ACC112 (cell line): ENCODE measurements around the gene ALG12.

Experiments used
- H2AFZ ChIP-seq: fragments of 200-600 bp; sonication (generic); one replicate; pipeline ENCODE4 v1.6.0; 2017; ENCODE audit warnings: antibody characterized with exemption, low read length; ENCODE audit not compliant: unreplicated experiment
- H3K27ac ChIP-seq: fragments of 200-600 bp; sonication (generic); 2 replicates; pipeline ENCODE4 v1.5.1; 2014; ENCODE audit warnings: low read depth, mild to moderate bottlenecking, antibody characterized with exemption, low read length, moderate library complexity
- H3K27me3 ChIP-seq: fragments of 200-600 bp; sonication (generic); 2 replicates; pipeline ENCODE4 v1.6.1; 2014; ENCODE audit warnings: mild to moderate bottlenecking, antibody characterized with exemption, low read length, moderate library complexity, mixed read lengths; ENCODE audit not compliant: insufficient read depth
- H3K36me3 ChIP-seq: fragments of 200-600 bp; sonication (generic); 2 replicates; pipeline ENCODE4 v1.6.1; 2016; ENCODE audit warnings: mild to moderate bottlenecking, antibody characterized with exemption, low read length, moderate library complexity, mixed read lengths; ENCODE audit not compliant: insufficient read depth
- H3K4me1 ChIP-seq: fragments of 200-600 bp; sonication (generic); one replicate; pipeline ENCODE4 v1.6.1; 2016; ENCODE audit warnings: low read length, mixed read lengths; ENCODE audit not compliant: insufficient read depth, unreplicated experiment, control insufficient read depth
- H3K4me3 ChIP-seq: fragments of 200-600 bp; sonication (generic); 2 replicates; pipeline ENCODE4 v1.5.1; 2014; ENCODE audit warnings: mild to moderate bottlenecking, low read depth, low read length
- H3K79me2 ChIP-seq: fragments of 200-600 bp; sonication (generic); one replicate; pipeline ENCODE4 v1.6.0; 2016; ENCODE audit warnings: low read length; ENCODE audit not compliant: control insufficient read depth, unreplicated experiment, insufficient read depth

Gene ALG12

GRCh38 chr22:49962012-49962750, 43.9 kb upstream of the ALG12 start:
- peaks cover 16% of the 10 kb centered on the region for H3K4me1 ChIP-seq
- peak overlapping the region; percentile 90 for H3K4me3 ChIP-seq
- H3K27me3 ChIP-seq: no peaks in the 10 kb centered on the region
- peaks cover 25% of the 10 kb centered on the region for H3K79me2 ChIP-seq
- H2AFZ ChIP-seq: no peak overlapping the region
- H3K36me3 ChIP-seq: no peaks in the 10 kb centered on the region
- H3K27ac ChIP-seq: peak overlapping the region; percentile 77

- H3K27ac ChIP-seq: peak overlapping the region; percentile 77; the same call in 1 of the 2 replicates
- no peaks in the 10 kb centered on the region for H3K27me3 ChIP-seq
- H3K4me1 ChIP-seq: peaks cover 11% of the 10 kb centered on the region
- no peak overlapping the region for H2AFZ ChIP-seq
- H3K4me3 ChIP-seq: peak overlapping the region; percentile 90
- peaks cover 25% of the 10 kb centered on the region for H3K79me2 ChIP-seq
- no peaks in the 10 kb centered on the region for H3K36me3 ChIP-seq
Measured at GRCh38 chr22:49961601-49962011, 43.4 kb upstream of the ALG12 start.

- peak overlapping the region; percentile 90 for H3K4me3 ChIP-seq
- H3K27ac ChIP-seq: peak overlapping the region; percentile 77; the same call in 1 of the 2 replicates
- H3K36me3 ChIP-seq: no peaks in the 10 kb centered on the region
- no peak overlapping the region for H2AFZ ChIP-seq
- H3K4me1 ChIP-seq: peaks cover 8% of the 10 kb centered on the region
- H3K27me3 ChIP-seq: no peaks in the 10 kb centered on the region
- H3K79me2 ChIP-seq: peaks cover 25% of the 10 kb centered on the region
Measured at GRCh38 chr22:49961005-49961600, 42.9 kb upstream of the ALG12 start.

DNA sequence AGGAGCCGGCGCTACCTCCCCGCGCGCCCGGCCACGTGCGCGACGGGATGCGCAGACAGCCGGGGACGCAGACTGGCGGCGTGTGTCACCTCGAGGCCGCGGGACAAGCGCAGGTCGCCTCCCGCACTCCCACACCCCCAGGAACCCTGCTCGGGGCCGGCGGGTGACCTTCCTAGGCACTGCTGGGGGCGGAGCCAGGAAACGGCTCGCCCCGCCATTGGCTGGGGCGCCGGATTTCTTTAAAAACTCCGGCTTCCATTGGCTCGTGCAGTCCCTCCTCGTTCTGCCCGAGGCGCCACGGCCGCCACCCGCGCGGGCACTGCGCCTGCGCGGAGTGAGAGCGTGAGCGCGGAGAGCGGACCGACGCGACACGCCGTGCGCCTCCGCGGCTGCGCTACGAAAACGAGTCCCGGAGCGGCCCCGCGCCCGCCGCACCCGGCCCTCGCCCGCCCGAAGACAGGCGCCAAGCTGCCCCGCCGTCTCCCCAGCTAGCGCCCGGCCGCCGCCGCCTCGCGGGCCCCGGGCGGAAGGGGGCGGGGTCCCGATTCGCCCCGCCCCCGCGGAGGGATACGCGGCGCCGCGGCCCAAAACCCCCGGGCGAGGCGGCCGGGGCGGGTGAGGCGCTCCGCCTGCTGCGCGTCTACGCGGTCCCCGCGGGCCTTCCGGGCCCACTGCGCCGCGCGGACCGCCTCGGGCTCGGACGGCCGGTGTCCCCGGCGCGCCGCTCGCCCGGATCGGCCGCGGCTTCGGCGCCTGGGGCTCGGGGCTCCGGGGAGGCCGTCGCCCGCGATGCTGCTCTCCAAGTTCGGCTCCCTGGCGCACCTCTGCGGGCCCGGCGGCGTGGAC, 42.1 kb upstream of the ALG12 start, which contains the start of gene PIM3:
PIM3 (plus strand) TSS at position 614 of the 846 bp plus-strand sequence; CDS start at position 790, 176 bp downstream.
- H3K4me3 ChIP-seq: peak within 1 kb of the TSS; percentile 90
- H3K27me3 ChIP-seq: no peaks in the 10 kb centered on the region
- H3K4me1 ChIP-seq: peaks cover 8% of the 10 kb centered on the region
- no peak within 1 kb of the TSS for H2AFZ ChIP-seq
- H3K79me2 ChIP-seq: peaks cover 25% of the 10 kb centered on the region
- no peaks in the 10 kb centered on the region for H3K36me3 ChIP-seq
- H3K27ac ChIP-seq: peak within 1 kb of the TSS; percentile 77; the same call in 1 of the 2 replicates

DNA sequence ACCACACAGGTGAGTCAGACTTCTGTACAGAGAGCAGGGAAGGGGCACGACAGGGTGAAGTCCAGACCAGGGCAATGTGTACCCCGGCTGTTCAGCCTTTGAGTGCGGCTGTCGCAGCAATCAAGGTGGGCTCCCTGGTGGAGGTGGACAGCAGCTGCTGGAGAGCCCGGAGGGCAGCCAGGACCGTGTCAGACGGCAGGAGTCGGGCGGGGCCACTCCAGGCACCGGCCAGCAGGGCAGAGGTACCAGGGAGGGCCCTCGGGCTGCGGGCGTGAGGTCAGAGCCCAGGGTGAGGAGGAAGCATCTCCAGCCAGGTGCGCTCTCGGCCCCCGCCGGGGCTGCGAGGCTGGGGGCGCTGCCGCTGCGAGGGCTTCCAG, 41.5 kb upstream of the ALG12 start:
- H3K4me3 ChIP-seq: peak overlapping the region; percentile 79
- H3K79me2 ChIP-seq: peaks cover 25% of the 10 kb centered on the region
- no peaks in the 10 kb centered on the region for H3K36me3 ChIP-seq
- H3K27me3 ChIP-seq: no peaks in the 10 kb centered on the region
- no peak overlapping the region for H2AFZ ChIP-seq
- H3K27ac ChIP-seq: no peak overlapping the region
- H3K4me1 ChIP-seq: peaks cover 8% of the 10 kb centered on the region

GRCh38 chr22:49958931-49959781, 40.9 kb upstream of the ALG12 start:
- H3K4me1 ChIP-seq: peaks cover 8% of the 10 kb centered on the region
- no peak overlapping the region for H3K27ac ChIP-seq
- H3K36me3 ChIP-seq: no peaks in the 10 kb centered on the region
- no peaks in the 10 kb centered on the region for H3K27me3 ChIP-seq
- peak overlapping the region; percentile 79 for H3K4me3 ChIP-seq
- H2AFZ ChIP-seq: no peak overlapping the region
- H3K79me2 ChIP-seq: peaks cover 25% of the 10 kb centered on the region

DNA sequence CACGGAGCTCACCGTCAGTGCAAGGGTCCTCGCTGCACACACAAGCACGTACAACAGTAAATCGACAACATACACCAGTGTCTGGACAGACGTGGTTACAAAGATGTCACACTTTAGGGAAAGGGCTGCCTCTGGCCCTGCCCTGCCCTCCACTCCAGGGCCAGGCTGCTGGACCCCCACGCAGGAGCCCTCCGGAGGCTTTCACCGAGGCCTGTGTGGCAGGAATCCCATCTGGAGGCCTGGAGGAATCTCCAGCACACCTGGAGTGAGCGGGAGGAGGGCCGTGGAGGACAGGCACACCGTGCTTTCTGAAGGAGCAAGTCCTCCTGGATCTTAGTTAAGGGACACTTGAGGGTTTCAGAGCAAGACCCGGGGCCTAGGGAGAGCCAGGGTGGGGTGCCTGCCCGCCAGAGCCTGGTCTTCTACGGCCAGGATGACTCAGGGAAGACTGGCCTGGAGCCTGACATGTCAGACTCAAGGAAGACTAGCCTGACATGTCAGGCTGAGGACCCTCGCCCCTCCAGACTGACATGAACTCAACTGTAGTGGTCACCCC, 40.2 kb upstream of the ALG12 start:
- peaks cover 8% of the 10 kb centered on the region for H3K4me1 ChIP-seq
- H3K27me3 ChIP-seq: no peaks in the 10 kb centered on the region
- no peak overlapping the region for H2AFZ ChIP-seq
- no peak overlapping the region for H3K27ac ChIP-seq
- H3K79me2 ChIP-seq: peaks cover 22% of the 10 kb centered on the region
- no peaks in the 10 kb centered on the region for H3K36me3 ChIP-seq
- H3K4me3 ChIP-seq: no peak overlapping the region

DNA sequence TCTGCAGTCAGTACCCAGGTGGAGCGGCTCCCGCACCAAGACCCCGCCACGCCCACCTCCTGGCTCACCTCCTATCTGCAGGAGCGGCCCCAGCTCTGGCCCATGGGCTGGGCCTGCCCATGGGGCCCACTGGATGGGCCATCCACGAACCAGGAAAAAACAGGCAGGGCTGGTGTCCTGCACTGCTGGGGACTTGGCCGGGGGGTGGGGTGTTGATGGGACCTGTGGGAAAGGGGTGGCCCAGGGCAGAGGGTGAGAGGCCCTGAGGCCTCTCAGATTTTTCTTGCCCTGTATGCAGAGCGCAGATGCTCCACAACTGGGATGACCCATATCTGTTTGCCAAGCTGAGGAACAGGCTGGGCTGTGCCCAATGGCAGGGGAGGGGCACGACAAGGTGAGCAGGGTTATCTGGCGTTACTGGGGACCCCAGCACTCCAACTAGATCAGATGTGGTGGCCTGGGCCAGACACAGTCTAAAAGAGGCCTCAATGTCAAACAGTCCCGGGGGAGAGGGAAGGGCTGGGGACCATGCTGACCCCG, 39.7 kb upstream of the ALG12 start:
- Histone ChIP-seq H3K4me3 (no peak overlapping the region), H3K79me2 (peaks cover 17% of the 10 kb centered on the region), H3K27ac (no peak overlapping the region), H3K36me3 (no peaks in the 10 kb centered on the region), H2AFZ (no peak overlapping the region), H3K4me1 (peaks cover 7% of the 10 kb centered on the region), H3K27me3 (no peaks in the 10 kb centered on the region)

DNA sequence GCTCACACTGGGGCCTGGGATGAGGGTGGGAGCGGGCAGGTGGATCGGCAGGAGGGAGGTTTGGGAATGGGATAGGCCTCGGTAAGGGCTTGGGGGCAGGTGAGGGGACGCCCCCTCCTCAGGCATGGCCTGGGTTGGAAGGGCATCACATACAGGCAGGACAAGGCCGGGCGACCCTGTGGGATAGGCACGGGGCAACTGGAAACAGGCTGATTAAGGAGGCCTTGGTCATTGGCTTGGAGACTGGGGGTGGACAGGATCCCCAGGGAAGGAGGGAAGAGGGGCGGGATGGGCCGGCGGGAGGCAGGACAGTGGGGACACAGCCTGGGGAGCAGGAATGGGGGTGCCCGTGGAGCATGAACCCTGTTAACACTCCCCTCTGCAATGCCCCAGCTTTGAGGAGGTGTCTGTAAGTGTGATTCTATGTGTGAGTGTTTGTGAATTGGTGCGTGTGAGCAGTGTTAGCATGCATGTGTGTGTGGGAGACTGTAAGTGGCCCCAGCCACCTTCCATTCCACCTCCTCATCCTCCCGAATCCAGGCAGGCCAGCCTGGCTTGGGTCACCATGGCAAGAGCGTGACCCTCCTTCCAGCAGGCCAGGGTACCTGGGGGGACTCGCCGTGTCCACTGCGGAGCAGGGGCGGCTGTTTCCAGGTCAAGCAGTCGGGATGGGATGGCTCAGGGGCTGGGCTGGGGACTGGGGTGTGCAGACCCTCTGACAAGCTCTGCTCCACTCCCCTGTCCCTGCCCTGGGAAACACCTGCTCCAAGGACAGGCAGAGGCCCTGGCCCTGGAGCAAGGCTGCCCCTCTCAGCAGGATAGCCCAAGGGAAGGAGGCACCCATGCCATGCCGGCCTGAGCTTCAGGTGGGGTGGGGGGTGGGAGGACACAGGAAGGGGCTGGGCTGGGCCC, 38.9 kb upstream of the ALG12 start:
- Histone ChIP-seq H3K27me3 (no peaks in the 10 kb centered on the region), H3K4me1 (peaks cover 10% of the 10 kb centered on the region)

More for the DNA sequence above, 38.9 kb upstream of the ALG12 start:
- H3K79me2 ChIP-seq: peaks cover 12% of the 10 kb centered on the region
- H3K4me3 ChIP-seq: no peak overlapping the region
- no peak overlapping the region for H3K27ac ChIP-seq
- H3K36me3 ChIP-seq: no peaks in the 10 kb centered on the region
- no peak overlapping the region for H2AFZ ChIP-seq
